GM19240 (cell line): ENCODE data around the gene IRGC.
A peak's percentile ranks its signal among the peaks of the same experiment; 100 is the strongest.

Experiments used
- DNase-seq: peaks from one replicate; pipeline ENCODE4 v3.0.0; 2011; ENCODE audit warnings: low spot score; ENCODE audit not compliant: insufficient read length

The IRGC gene

GRCh38 chr19:43724896-43725295, 9.0 kb downstream of the IRGC start:
- DNase-seq: no peak

GRCh38 chr19:43725468-43725867, 9.6 kb downstream of the IRGC start:
- DNase-seq: peak; percentile 60

- no peak for DNase-seq
These were observed 11.1 kb downstream of the IRGC start for GRCh38 chr19:43726736-43727592.

GRCh38 chr19:43727593-43727853, 11.6 kb downstream of the IRGC start:
- no peak for DNase-seq

GRCh38 chr19:43729919-43730318, 14.0 kb downstream of the IRGC start:
- DNase-seq: no peak

- DNase-seq: no peak
These were observed 15.5 kb downstream of the IRGC start for GRCh38 chr19:43731346-43731745.

GRCh38 chr19:43731846-43732245, 16.0 kb downstream of the IRGC start:
- no peak for DNase-seq

- no peak for DNase-seq
These were observed 19.1 kb downstream of the IRGC start for GRCh38 chr19:43735013-43735412.

GRCh38 chr19:43735957-43736356, 20.1 kb downstream of the IRGC start:
- DNase-seq: no peak

- no peak for DNase-seq
These were observed 22.9 kb downstream of the IRGC start for GRCh38 chr19:43738780-43739211.

- no peak for DNase-seq
These were observed 23.8 kb downstream of the IRGC start for GRCh38 chr19:43739439-43740235.

GRCh38 chr19:43741075-43741825, 25.4 kb downstream of the IRGC start:
- no peak for DNase-seq

- DNase-seq: no peak
These were observed 27.2 kb downstream of the IRGC start for GRCh38 chr19:43743059-43743458.

GRCh38 chr19:43747557-43748204, 31.8 kb downstream of the IRGC start:
- DNase-seq: no peak

GRCh38 chr19:43748205-43748594, 32.3 kb downstream of the IRGC start:
- DNase-seq: no peak

GRCh38 chr19:43748685-43749084, 32.8 kb downstream of the IRGC start:
- DNase-seq: no peak

GRCh38 chr19:43749152-43749551, 33.3 kb downstream of the IRGC start:
- DNase-seq: no peak

- no peak for DNase-seq
These were observed 34.0 kb downstream of the IRGC start for GRCh38 chr19:43749898-43750297.

- DNase-seq: no peak
These were observed 35.8 kb downstream of the IRGC start for GRCh38 chr19:43751466-43752220.

GRCh38 chr19:43752287-43752875, 36.5 kb downstream of the IRGC start:
- DNase-seq: no peak

- no peak for DNase-seq
These were observed 38.3 kb downstream of the IRGC start for GRCh38 chr19:43754253-43754502.
